ENCODE results near the gene GRIA4. TPM values are rescaled to one million over a fixed set of nuclear protein-coding genes. Genes with fewer than 3 reads are reported as not detected.

The GRIA4 gene
- total RNA-seq, 1 donor from 2014 or later: 8.7 TPM

- no peak for DNase-seq (ENCODE audit: low spot score)
- H3K27me3 Mint-ChIP-seq (ENCODE audit: unreplicated experiment): no peaks in the 10 kb centered on the region
- H3K9me3 Mint-ChIP-seq (ENCODE audit: unreplicated experiment): no peaks in the 10 kb centered on the region
- no peaks in the 10 kb centered on the region for H3K36me3 Mint-ChIP-seq (ENCODE audit: low read depth, unreplicated experiment)
- no peak for TF ChIP-seq CTCF (IDR thresholded peaks at IDR 0.05; ENCODE audit: unreplicated experiment)
- H3K4me3 Mint-ChIP-seq (ENCODE audit: unreplicated experiment): no peak overlapping the region
- no peak overlapping the region for H3K27ac Mint-ChIP-seq (ENCODE audit: unreplicated experiment)
- H3K4me1 Mint-ChIP-seq (ENCODE audit: unreplicated experiment): peaks cover 8% of the 10 kb centered on the region
Observed at GRCh38 chr11:105754260-105754659, 144.4 kb downstream of the GRIA4 start.

GRCh38 chr11:105754716-105755115, 144.8 kb downstream of the GRIA4 start:
- DNase-seq (ENCODE audit: low spot score): no peak
- H3K36me3 Mint-ChIP-seq (ENCODE audit: low read depth, unreplicated experiment): no peaks in the 10 kb centered on the region
- peaks cover 8% of the 10 kb centered on the region for H3K4me1 Mint-ChIP-seq (ENCODE audit: unreplicated experiment)
- no peaks in the 10 kb centered on the region for H3K9me3 Mint-ChIP-seq (ENCODE audit: unreplicated experiment)
- no peak overlapping the region for H3K27ac Mint-ChIP-seq (ENCODE audit: unreplicated experiment)
- TF ChIP-seq CTCF (IDR thresholded peaks at IDR 0.05; ENCODE audit: unreplicated experiment): no peak
- H3K27me3 Mint-ChIP-seq (ENCODE audit: unreplicated experiment): no peaks in the 10 kb centered on the region
- H3K4me3 Mint-ChIP-seq (ENCODE audit: unreplicated experiment): no peak overlapping the region

- no peak for TF ChIP-seq CTCF (IDR thresholded peaks at IDR 0.05; ENCODE audit: unreplicated experiment)
- H3K4me3 Mint-ChIP-seq (ENCODE audit: unreplicated experiment): no peak overlapping the region
- H3K4me1 Mint-ChIP-seq (ENCODE audit: unreplicated experiment): peaks cover 8% of the 10 kb centered on the region
- DNase-seq (ENCODE audit: low spot score): no peak
- no peaks in the 10 kb centered on the region for H3K9me3 Mint-ChIP-seq (ENCODE audit: unreplicated experiment)
- no peak overlapping the region for H3K27ac Mint-ChIP-seq (ENCODE audit: unreplicated experiment)
- no peaks in the 10 kb centered on the region for H3K27me3 Mint-ChIP-seq (ENCODE audit: unreplicated experiment)
- no peaks in the 10 kb centered on the region for H3K36me3 Mint-ChIP-seq (ENCODE audit: low read depth, unreplicated experiment)
Observed at GRCh38 chr11:105757107-105757506, 147.2 kb downstream of the GRIA4 start.

- no peaks in the 10 kb centered on the region for H3K27me3 Mint-ChIP-seq (ENCODE audit: unreplicated experiment)
- H3K4me3 Mint-ChIP-seq (ENCODE audit: unreplicated experiment): no peak overlapping the region
- no peak for TF ChIP-seq CTCF (IDR thresholded peaks at IDR 0.05; ENCODE audit: unreplicated experiment)
- no peaks in the 10 kb centered on the region for H3K9me3 Mint-ChIP-seq (ENCODE audit: unreplicated experiment)
- H3K4me1 Mint-ChIP-seq (ENCODE audit: unreplicated experiment): no peaks in the 10 kb centered on the region
- DNase-seq (ENCODE audit: low spot score): no peak
- no peak overlapping the region for H3K27ac Mint-ChIP-seq (ENCODE audit: unreplicated experiment)
- H3K36me3 Mint-ChIP-seq (ENCODE audit: low read depth, unreplicated experiment): no peaks in the 10 kb centered on the region
Observed at GRCh38 chr11:105763594-105763993, 153.7 kb downstream of the GRIA4 start.

- Mint-ChIP-seq H3K4me1 (ENCODE audit: unreplicated experiment) (no peaks in the 10 kb centered on the region), H3K9me3 (ENCODE audit: unreplicated experiment) (no peaks in the 10 kb centered on the region), H3K4me3 (ENCODE audit: unreplicated experiment) (no peak overlapping the region), H3K36me3 (ENCODE audit: low read depth, unreplicated experiment) (no peaks in the 10 kb centered on the region), H3K27me3 (ENCODE audit: unreplicated experiment) (no peaks in the 10 kb centered on the region), H3K27ac (ENCODE audit: unreplicated experiment) (no peak overlapping the region)
- TF ChIP-seq CTCF (IDR thresholded peaks at IDR 0.05; ENCODE audit: unreplicated experiment): no peak
- DNase-seq (ENCODE audit: low spot score): no peak
Observed at GRCh38 chr11:105767931-105768330, 158.1 kb downstream of the GRIA4 start.
